IMR-90 (cell line): Measurements from ENCODE around the gene GRIFIN. TPM values are rescaled to one million over a fixed set of nuclear protein-coding genes. Genes with fewer than 3 reads are reported as not detected.

ENCODE experiments used
- ATAC-seq: fragments of 200-7000 bp; cut with Tn5 transposase; 2 replicates; pipeline ENCODE4 v1.9.1; 2020; ENCODE audit warnings: low read depth, mild to moderate bottlenecking, moderate library complexity
- BruUV-seq: library from RNA; stranded (reverse); fragments of 400-500 nt; replicated peaks from 2 replicates; lab custom pipeline; 2021; lab: Mats Ljungman, UMichigan
- CTCF ChIA-PET: fragments of 300-600 bp; formaldehyde crosslinking; extraction: SDS; loops from one replicate; lab custom pipeline; 2021; ENCODE audit warnings: antibody characterized with exemption; lab: Yijun Ruan, JAX
- POLR2A ChIA-PET: fragments of 300-600 bp; sonication (Branson Sonifier 250); formaldehyde crosslinking; loops from one replicate; lab custom pipeline; 2022; ENCODE audit warnings: antibody characterized with exemption; ENCODE audit not compliant: unreplicated experiment; lab: Charles Lee
- DNase-seq: peaks from one replicate; pipeline ENCODE4 v3.0.0; 2013
- H2AFZ ChIP-seq: replicated peaks from 2 replicates; pipeline ENCODE3; 2013; ENCODE audit warnings: low read length, mild to moderate bottlenecking; ENCODE audit not compliant: poor library complexity
- H2AK5ac ChIP-seq: 2 replicates; pipeline ENCODE4 v1.6.1; 2013; ENCODE audit warnings: low read depth, low read length, inconsistent platforms
- H2AK9ac ChIP-seq: replicated peaks from 2 replicates; pipeline ENCODE3; 2013; ENCODE audit warnings: mild to moderate bottlenecking, low read depth, low read length, moderate library complexity; ENCODE audit not compliant: poor library complexity
- H2BK120ac ChIP-seq: 2 replicates; pipeline ENCODE4 v1.6.1; 2013; ENCODE audit warnings: low read depth, low read length, inconsistent platforms
- H2BK15ac ChIP-seq: 3 replicates; pipeline ENCODE4 v1.6.1; 2013; ENCODE audit warnings: low read depth, low read length, inconsistent platforms
- H2BK20ac ChIP-seq: 2 replicates; pipeline ENCODE4 v1.6.1; 2013; ENCODE audit warnings: low read depth, mild to moderate bottlenecking, inconsistent platforms, low read length, moderate library complexity
- H2BK5ac ChIP-seq: 2 replicates; pipeline ENCODE4 v1.6.1; 2013; ENCODE audit warnings: mild to moderate bottlenecking, low read depth, low read length, inconsistent platforms; ENCODE audit not compliant: poor library complexity, severe bottlenecking
- H3K14ac ChIP-seq: replicated peaks from 2 replicates; pipeline ENCODE4 v1.6.1; 2013; ENCODE audit warnings: low read depth, low read length, inconsistent platforms
- H3K18ac ChIP-seq: 2 replicates; pipeline ENCODE4 v1.6.1; 2013; ENCODE audit warnings: low read depth, low read length, control low read depth
- H3K23ac ChIP-seq: 2 replicates; pipeline ENCODE4 v1.6.1; 2013; ENCODE audit warnings: low read depth, low read length, inconsistent platforms
- H3K27ac ChIP-seq: 2 replicates; pipeline ENCODE4 v1.5.1; 2013; ENCODE audit warnings: mild to moderate bottlenecking, control low read depth, low read length; ENCODE audit not compliant: insufficient read depth
- H3K27me3 ChIP-seq: 2 replicates; pipeline ENCODE4 v1.6.1; 2013; ENCODE audit warnings: low read length; ENCODE audit not compliant: control insufficient read depth, insufficient read depth
- H3K36me3 ChIP-seq: 2 replicates; pipeline ENCODE4 v1.6.1; 2013; ENCODE audit warnings: low read length, mixed read lengths; ENCODE audit not compliant: control insufficient read depth, insufficient read depth
- H3K4ac ChIP-seq: 2 replicates; pipeline ENCODE4 v1.6.1; 2013; ENCODE audit warnings: low read depth, low read length, inconsistent platforms
- H3K4me1 ChIP-seq: 2 replicates; pipeline ENCODE4 v1.6.1; 2013; ENCODE audit warnings: low read length, mixed read lengths; ENCODE audit not compliant: control insufficient read depth, insufficient read depth
- H3K4me2 ChIP-seq: 2 replicates; pipeline ENCODE4 v1.6.1; 2013; ENCODE audit warnings: low read depth, mild to moderate bottlenecking, control low read depth, low read length, moderate library complexity
- H3K4me3 ChIP-seq: 2 replicates; pipeline ENCODE4 v1.5.1; 2013; ENCODE audit warnings: low read depth, mild to moderate bottlenecking, control low read depth, low read length, moderate library complexity; ENCODE audit not compliant: insufficient read depth
- H3K56ac ChIP-seq: 2 replicates; pipeline ENCODE4 v1.6.1; 2013; ENCODE audit warnings: low read length, inconsistent platforms; ENCODE audit not compliant: insufficient read depth; ENCODE audit errors: extremely low read depth
- H3K79me1 ChIP-seq, 2 experiments: 2 replicates each; pipeline ENCODE4 v1.6.1; 2013; ENCODE audit warnings: low read length in 2 of 2, inconsistent platforms in 1 of 2, low read depth in 1 of 2
- H3K9ac ChIP-seq: 2 replicates; pipeline ENCODE4 v1.6.1; 2013; ENCODE audit warnings: low read depth, low read length, control low read depth
- H3K9me1 ChIP-seq: 2 replicates; pipeline ENCODE4 v1.6.1; 2013; ENCODE audit warnings: low read length, inconsistent platforms; ENCODE audit not compliant: insufficient read depth
- H3K9me3 ChIP-seq: 2 replicates; pipeline ENCODE4 v1.6.1; 2013; ENCODE audit warnings: low read length; ENCODE audit not compliant: control insufficient read depth, insufficient read depth
- H4K20me1 ChIP-seq: 2 replicates; pipeline ENCODE4 v1.6.1; 2013; ENCODE audit warnings: low read length, inconsistent platforms; ENCODE audit not compliant: insufficient read depth
- H4K5ac ChIP-seq: 2 replicates; pipeline ENCODE4 v1.6.1; 2013; ENCODE audit warnings: mild to moderate bottlenecking, low read depth, low read length, control low read depth
- H4K8ac ChIP-seq, 2 experiments: 2 replicates each; pipeline ENCODE4 v1.6.1; 2013; ENCODE audit warnings: low read depth in 2 of 2, low read length in 2 of 2, control low read depth in 1 of 2, inconsistent platforms in 1 of 2
- H4K91ac ChIP-seq: 2 replicates; pipeline ENCODE4 v1.6.1; 2013; ENCODE audit warnings: low read depth, low read length, inconsistent platforms; ENCODE audit not compliant: insufficient read depth
- BHLHE40 ChIP-seq: fragments of 150-350 bp; IDR thresholded peaks from 2 replicates; pipeline ENCODE4 v1.6.1; 2016; ENCODE audit warnings: mild to moderate bottlenecking, low read depth, low read length
- CEBPB ChIP-seq: IDR thresholded peaks from 2 replicates; pipeline ENCODE4 v1.6.1; 2012; ENCODE audit warnings: low read depth, low read length, improper control_type of control experiment
- CHD1 ChIP-seq: IDR thresholded peaks from 2 replicates; pipeline ENCODE4 v1.6.1; 2012; ENCODE audit warnings: low read depth, low read length, improper control_type of control experiment
- CTCF ChIP-seq: conservative IDR thresholded peaks from 2 replicates; pipeline ENCODE4 v1.5.1; 2012; ENCODE audit warnings: mild to moderate bottlenecking, low read depth, low read length, improper control_type of control experiment
- FOS ChIP-seq: fragments of 150-350 bp; IDR thresholded peaks from 2 replicates; pipeline ENCODE4 v1.6.1; 2016; ENCODE audit warnings: low read depth, low read length
- MAZ ChIP-seq: IDR thresholded peaks from 2 replicates; pipeline ENCODE4 v1.6.1; 2012; ENCODE audit warnings: low read depth, mild to moderate bottlenecking, low read length, improper control_type of control experiment, moderate library complexity, borderline replicate concordance
- MXI1 ChIP-seq: IDR thresholded peaks from 2 replicates; pipeline ENCODE4 v1.6.1; 2012; ENCODE audit warnings: low read depth, mild to moderate bottlenecking, low read length, moderate library complexity, borderline replicate concordance
- NFE2L2 ChIP-seq: fragments of 150-350 bp; IDR thresholded peaks from 2 replicates; pipeline ENCODE4 v1.6.1; 2016; ENCODE audit warnings: low read depth, mild to moderate bottlenecking, low read length
- RAD21 ChIP-seq: IDR thresholded peaks from 2 replicates; pipeline ENCODE4 v1.6.1; 2012; ENCODE audit warnings: low read length, improper control_type of control experiment
- RFX5 ChIP-seq: IDR thresholded peaks from 2 replicates; pipeline ENCODE4 v1.8.0; 2012; ENCODE audit warnings: low read depth, mild to moderate bottlenecking, low read length, moderate library complexity
- WGBS, 2 experiments: methylation state at CpG; one replicate each; pipeline versions ENCODE4 v1.1.5 to v1.1.7; 2013; ENCODE audit warnings: missing lambda C conversion rate in 2 of 2; ENCODE audit not compliant: insufficient read length in 1 of 2; ENCODE audit errors: extremely low coverage in 2 of 2; 5-methylcytosine and 5-hydroxymethylcytosine counted together
- dilution Hi-C: fragments of 300-500 bp; cut with HindIII; formaldehyde crosslinking; loops from one replicate; pipeline ENCODE4 v1.14.3; 2018; ENCODE audit warnings: low sequenced_read_pairs; ENCODE audit not compliant: unreplicated experiment
- in situ Hi-C: fragments of 300-500 bp; cut with MboI; formaldehyde crosslinking; loops from 3 replicates; pipeline ENCODE4 v1.14.3; 2019; ENCODE audit warnings: low sequenced_read_pairs, inconsistent platforms, mixed read lengths
- intact Hi-C: fragments of 100-400 bp; cut with micrococcal nuclease; formaldehyde crosslinking; loops from 2 replicates; pipeline ENCODE4 v1.10.0; 2022
- polyA plus RNA-seq, 3 experiments: library from polyadenylated mRNA; depleted of rRNA; stranded (reverse); fragments of >200 nt; gene quantifications; 2 replicates each; pipeline ENCODE4 v1.2.3, GENCODE V29; 2012; ENCODE audit warnings: low replicate concordance in 1 of 3
- total RNA-seq: library from RNA; depleted of rRNA; stranded (reverse); fragments of >200 nt; gene quantifications from 2 replicates; pipeline ENCODE4 v1.2.3, GENCODE V29; 2012
- TF ChIP-seq, protein P1 (sequence below): fragments of 150-350 bp; IDR thresholded peaks from 2 replicates; pipeline ENCODE4 v1.6.1; 2017; ENCODE audit warnings: mild to moderate bottlenecking, antibody characterized with exemption, low read length, low read depth
- TF ChIP-seq, protein P2 (sequence below): fragments of 150-350 bp; IDR thresholded peaks from 2 replicates; pipeline ENCODE4 v1.6.1; 2016; ENCODE audit warnings: low read depth, mild to moderate bottlenecking, low read length, moderate library complexity, borderline replicate concordance

Gene GRIFIN
- total and polyA plus RNA-seq, 2 of the 4 experiments (the other 2 are of a cell fraction), result not detected

- Histone ChIP-seq H3K56ac (no peak overlapping the region), H3K9me1 (peaks cover 3% of the 10 kb centered on the region; the same call in 1 of the 2 replicates), H4K20me1 (0 out of 2 replicates have a peak, but pooled peaks cover 9% of the 10 kb centered on the region), H2BK15ac (no peak overlapping the region), H2AK9ac (peak overlapping the region; percentile 68), H2BK120ac (no peak overlapping the region), H3K27me3 (no peaks in the 10 kb centered on the region), H2AK5ac (peak overlapping the region; percentile 59), H2BK5ac (no peak overlapping the region), H2AFZ (no peak overlapping the region), H3K4me2 (no peak overlapping the region), H3K4me1 (peaks cover 22% of the 10 kb centered on the region), H3K9ac (no peak overlapping the region), H3K14ac (no peak overlapping the region), H3K27ac (no peak overlapping the region), H3K9me3 (no peaks in the 10 kb centered on the region), H4K91ac (no peak overlapping the region; the same call in 1 of the 2 replicates), H4K8ac (no peak overlapping the region), H3K79me1 (peaks cover 0 to 4% of the 10 kb centered on the region in 2 experiments; a peak in 1 of 4 replicates), H4K5ac (no peak overlapping the region), H3K23ac (no peak overlapping the region), H3K18ac (no peak overlapping the region), H3K36me3 (no peaks in the 10 kb centered on the region), H3K4me3 (no peak overlapping the region), H2BK20ac (no peak overlapping the region), H3K4ac (no peak overlapping the region)
- no peak for ATAC-seq
- POLR2A ChIA-PET, result no interaction called here
- in situ Hi-C loops (no loop called here), intact Hi-C loops (no loop called here), dilution Hi-C loops (no loop called here)
- CTCF ChIA-PET, result no interaction called here
- TF ChIP-seq FOS (no peak), MXI1 (no peak), RAD21 (no peak), CTCF (no peak), CHD1 (no peak), MAZ (no peak), RFX5 (no peak), CEBPB (no peak), NFE2L2 (no peak), BHLHE40 (no peak)
- TF ChIP-seq, protein P1, sequence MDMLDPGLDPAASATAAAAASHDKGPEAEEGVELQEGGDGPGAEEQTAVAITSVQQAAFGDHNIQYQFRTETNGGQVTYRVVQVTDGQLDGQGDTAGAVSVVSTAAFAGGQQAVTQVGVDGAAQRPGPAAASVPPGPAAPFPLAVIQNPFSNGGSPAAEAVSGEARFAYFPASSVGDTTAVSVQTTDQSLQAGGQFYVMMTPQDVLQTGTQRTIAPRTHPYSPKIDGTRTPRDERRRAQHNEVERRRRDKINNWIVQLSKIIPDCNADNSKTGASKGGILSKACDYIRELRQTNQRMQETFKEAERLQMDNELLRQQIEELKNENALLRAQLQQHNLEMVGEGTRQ, result no peak
- TF ChIP-seq, protein P2, sequence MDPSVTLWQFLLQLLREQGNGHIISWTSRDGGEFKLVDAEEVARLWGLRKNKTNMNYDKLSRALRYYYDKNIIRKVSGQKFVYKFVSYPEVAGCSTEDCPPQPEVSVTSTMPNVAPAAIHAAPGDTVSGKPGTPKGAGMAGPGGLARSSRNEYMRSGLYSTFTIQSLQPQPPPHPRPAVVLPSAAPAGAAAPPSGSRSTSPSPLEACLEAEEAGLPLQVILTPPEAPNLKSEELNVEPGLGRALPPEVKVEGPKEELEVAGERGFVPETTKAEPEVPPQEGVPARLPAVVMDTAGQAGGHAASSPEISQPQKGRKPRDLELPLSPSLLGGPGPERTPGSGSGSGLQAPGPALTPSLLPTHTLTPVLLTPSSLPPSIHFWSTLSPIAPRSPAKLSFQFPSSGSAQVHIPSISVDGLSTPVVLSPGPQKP, result no peak
- no peak for DNase-seq
- WGBS, 2 experiments, result 100% methylated on average over 2 of the region's 19 CpGs; no CpG with 5 or more reads in 1 of the 2 experiments
- no TSS peak for BruUV-seq
These were observed 46.7 kb upstream of the GRIFIN start for GRCh38 chr7:2522780-2523433.
